Measurements from ENCODE around the gene BANP. TPM values are rescaled to one million over a fixed set of nuclear protein-coding genes. Genes with fewer than 3 reads are reported as not detected.
"Not testable (repeated sequence)": the region's sequence is repeated elsewhere in the genome, so short reads cannot be mapped to it uniquely, and the experiment has no call there.

The BANP gene
- total RNA-seq, 1 donor from 2014 or later: 30.4 TPM

- Histone ChIP-seq H3K27ac (no peak overlapping the region), H3K4me1 (peaks cover 7% of the 10 kb centered on the region), H3K4me2 (no peak overlapping the region), H3K9ac (no peak overlapping the region), H3K79me2 (ENCODE audit: low read depth) (no peaks in the 10 kb centered on the region), H4K20me1 (ENCODE audit: low read depth) (peaks cover 3% of the 10 kb centered on the region), H3F3A (ENCODE audit: low read depth) (no peaks in the 10 kb centered on the region), H3K4me3 (no peak overlapping the region), H2AFZ (replicated peaks) (no peak overlapping the region), H3K27me3 (no peaks in the 10 kb centered on the region), H3K9me3 (ENCODE audit: low read depth) (no peaks in the 10 kb centered on the region), H3K36me3 (no peaks in the 10 kb centered on the region)
- H3K27me3 Mint-ChIP-seq (ENCODE audit: insufficient read depth, low read depth): peaks cover 2% of the 10 kb centered on the region
- peaks cover 8% of the 10 kb centered on the region for H3K36me3 Mint-ChIP-seq
- H3K27ac Mint-ChIP-seq: no peak overlapping the region
- peaks cover 23% of the 10 kb centered on the region for H3K4me1 Mint-ChIP-seq
- DNase-seq (ENCODE audit: low spot score): no peak
- TF ChIP-seq, protein P1, sequence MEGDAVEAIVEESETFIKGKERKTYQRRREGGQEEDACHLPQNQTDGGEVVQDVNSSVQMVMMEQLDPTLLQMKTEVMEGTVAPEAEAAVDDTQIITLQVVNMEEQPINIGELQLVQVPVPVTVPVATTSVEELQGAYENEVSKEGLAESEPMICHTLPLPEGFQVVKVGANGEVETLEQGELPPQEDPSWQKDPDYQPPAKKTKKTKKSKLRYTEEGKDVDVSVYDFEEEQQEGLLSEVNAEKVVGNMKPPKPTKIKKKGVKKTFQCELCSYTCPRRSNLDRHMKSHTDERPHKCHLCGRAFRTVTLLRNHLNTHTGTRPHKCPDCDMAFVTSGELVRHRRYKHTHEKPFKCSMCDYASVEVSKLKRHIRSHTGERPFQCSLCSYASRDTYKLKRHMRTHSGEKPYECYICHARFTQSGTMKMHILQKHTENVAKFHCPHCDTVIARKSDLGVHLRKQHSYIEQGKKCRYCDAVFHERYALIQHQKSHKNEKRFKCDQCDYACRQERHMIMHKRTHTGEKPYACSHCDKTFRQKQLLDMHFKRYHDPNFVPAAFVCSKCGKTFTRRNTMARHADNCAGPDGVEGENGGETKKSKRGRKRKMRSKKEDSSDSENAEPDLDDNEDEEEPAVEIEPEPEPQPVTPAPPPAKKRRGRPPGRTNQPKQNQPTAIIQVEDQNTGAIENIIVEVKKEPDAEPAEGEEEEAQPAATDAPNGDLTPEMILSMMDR (IDR thresholded peaks at IDR 0.05): no peak
- TF ChIP-seq EZH2 (IDR thresholded peaks at IDR 0.05): no peak
- no peak for TF ChIP-seq EZH2phosphoT487 (IDR thresholded peaks at IDR 0.05)
- H3K4me3 Mint-ChIP-seq: no peak overlapping the region
- no peaks in the 10 kb centered on the region for H3K9me3 Mint-ChIP-seq
Observed at GRCh38 chr16:88030498-88030897, 79.3 kb downstream of the BANP start.

DNA sequence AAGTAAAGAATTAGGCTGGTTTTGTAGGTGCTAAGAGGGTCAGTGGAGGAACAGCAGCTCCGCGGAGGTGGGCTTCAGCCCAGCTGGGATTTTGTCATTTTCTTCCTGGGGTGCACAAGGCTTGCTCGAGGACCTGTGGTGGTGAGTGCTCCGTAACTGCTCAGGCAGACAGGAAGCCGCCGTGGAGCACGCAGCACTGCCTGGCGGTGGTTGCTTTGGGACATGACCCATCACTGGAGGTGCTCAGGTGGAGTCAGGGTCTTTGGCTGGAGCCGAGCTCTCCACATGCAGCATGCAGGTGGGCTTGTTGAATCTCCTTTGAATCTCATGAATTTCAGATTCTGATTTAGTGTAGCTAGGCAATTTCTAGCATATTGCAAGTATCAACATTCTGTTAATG lies 79.7 kb downstream of the BANP start:
- H3K9me3 ChIP-seq (ENCODE audit: low read depth); H3K27me3 Mint-ChIP-seq (ENCODE audit: insufficient read depth, low read depth); H3K4me1 ChIP-seq; H3K4me3 ChIP-seq; H3K4me3 Mint-ChIP-seq; H2AFZ ChIP-seq (replicated peaks); H3K9ac ChIP-seq; H3K27me3 ChIP-seq; H3K27ac ChIP-seq; H3K4me2 ChIP-seq; DNase-seq (ENCODE audit: low spot score); H3K79me2 ChIP-seq (ENCODE audit: low read depth); H4K20me1 ChIP-seq (ENCODE audit: low read depth); H3K27ac Mint-ChIP-seq; H3F3A ChIP-seq (ENCODE audit: low read depth); H3K36me3 Mint-ChIP-seq; H3K9me3 Mint-ChIP-seq; H3K36me3 ChIP-seq: not testable (repeated sequence)
- H3K4me1 Mint-ChIP-seq: peaks cover 19% of the 10 kb centered on the region

- DNase-seq (ENCODE audit: low spot score); H4K20me1 ChIP-seq (ENCODE audit: low read depth); H3K9ac ChIP-seq; H3K4me1 ChIP-seq; H3K27me3 Mint-ChIP-seq (ENCODE audit: insufficient read depth, low read depth); H2AFZ ChIP-seq (replicated peaks); H3K79me2 ChIP-seq (ENCODE audit: low read depth); H3K4me3 ChIP-seq; H3K27ac Mint-ChIP-seq; H3K9me3 ChIP-seq (ENCODE audit: low read depth); H3K27ac ChIP-seq; H3K4me1 Mint-ChIP-seq; H3K27me3 ChIP-seq; H3K36me3 ChIP-seq; H3K9me3 Mint-ChIP-seq; H3K4me3 Mint-ChIP-seq; H3F3A ChIP-seq (ENCODE audit: low read depth); H3K4me2 ChIP-seq: not testable (repeated sequence)
- peaks cover 17% of the 10 kb centered on the region for H3K36me3 Mint-ChIP-seq
Observed at GRCh38 chr16:88033003-88033740, 81.9 kb downstream of the BANP start.

DNA sequence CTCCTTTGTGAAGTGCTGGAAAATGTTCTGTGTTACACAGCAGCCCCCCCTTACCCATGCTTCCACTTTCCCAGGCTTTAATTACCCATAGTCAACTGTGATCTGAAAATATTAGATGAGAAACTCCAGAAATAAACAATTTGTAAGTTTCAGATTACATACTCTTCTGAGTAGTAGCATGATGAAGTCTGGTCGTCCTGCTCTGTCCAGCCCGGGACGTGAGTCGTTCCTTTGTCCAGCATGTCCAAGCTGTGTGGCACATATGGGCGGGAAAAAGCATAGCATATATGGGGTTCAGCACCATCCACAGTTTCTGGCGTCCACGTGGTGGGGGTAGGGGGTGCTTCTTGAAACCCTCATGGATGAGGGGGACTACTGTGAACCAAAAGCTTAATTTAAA lies 83.5 kb downstream of the BANP start:
- DNase-seq (ENCODE audit: low spot score): no peak
- no peaks in the 10 kb centered on the region for H3K9me3 ChIP-seq (ENCODE audit: low read depth)
- no peaks in the 10 kb centered on the region for H3K4me1 ChIP-seq
- no peak overlapping the region for H3K4me2 ChIP-seq
- H2AFZ ChIP-seq (replicated peaks): no peak overlapping the region
- Mint-ChIP-seq H3K9me3 (no peaks in the 10 kb centered on the region), H3K4me3 (no peak overlapping the region), H3K27ac (peak overlapping the region; percentile 57), H3K4me1 (no peaks in the 10 kb centered on the region), H3K27me3 (ENCODE audit: insufficient read depth, low read depth) (peaks cover 6% of the 10 kb centered on the region), H3K36me3 (peaks cover 15% of the 10 kb centered on the region)
- no peaks in the 10 kb centered on the region for H3F3A ChIP-seq (ENCODE audit: low read depth)
- H4K20me1 ChIP-seq (ENCODE audit: low read depth): peaks cover 3% of the 10 kb centered on the region
- no peak overlapping the region for H3K27ac ChIP-seq
- no peaks in the 10 kb centered on the region for H3K36me3 ChIP-seq
- no peak overlapping the region for H3K9ac ChIP-seq
- H3K79me2 ChIP-seq (ENCODE audit: low read depth): no peaks in the 10 kb centered on the region
- H3K4me3 ChIP-seq: no peak overlapping the region
- TF ChIP-seq EZH2phosphoT487 (IDR thresholded peaks at IDR 0.05) (no peak), EZH2 (IDR thresholded peaks at IDR 0.05) (no peak)
- TF ChIP-seq, protein P1 (IDR thresholded peaks at IDR 0.05): no peak
- H3K27me3 ChIP-seq: no peaks in the 10 kb centered on the region

Measured in neural progenitor cell (in vitro differentiated cells).